Muscle layer of colon (tissue), 2 donors: Measurements from ENCODE around the gene MAST2.

Experiments
- H3K27ac ChIP-seq: one replicate; pipeline ENCODE4 v1.7.0; 2013; ENCODE audit warnings: low read depth, mild to moderate bottlenecking, low read length, moderate library complexity
- H3K27me3 ChIP-seq, 2 donors: one replicate each; pipeline ENCODE4 v1.7.0; 2013; ENCODE audit warnings: low read length in 2 of 2, mild to moderate bottlenecking in 2 of 2; ENCODE audit not compliant: insufficient read depth in 2 of 2, control insufficient read depth in 1 of 2
- H3K36me3 ChIP-seq: one replicate; pipeline ENCODE4 v1.7.0; 2013; ENCODE audit warnings: mild to moderate bottlenecking, low read length; ENCODE audit not compliant: insufficient read depth
- H3K4me1 ChIP-seq: one replicate; pipeline ENCODE4 v1.7.0; 2013; ENCODE audit warnings: mild to moderate bottlenecking, low read length; ENCODE audit not compliant: insufficient read depth
- H3K4me3 ChIP-seq, 2 donors: one replicate each; pipeline ENCODE4 v1.7.0; 2013; ENCODE audit warnings: low read length in 2 of 2, low read depth in 1 of 2, mild to moderate bottlenecking in 1 of 2, moderate library complexity in 1 of 2
- H3K9ac ChIP-seq: one replicate; pipeline ENCODE4 v1.7.0; 2013; ENCODE audit warnings: low read length
- H3K9me3 ChIP-seq: one replicate; pipeline ENCODE4 v1.7.0; 2013; ENCODE audit warnings: mild to moderate bottlenecking, low read length
- donor health status: abdominal sarcoma.
- donor health status: Adenocarcinoma of cecum.

MAST2 gene

GRCh38 chr1:45999507-45999906 lies 196.1 kb downstream of the MAST2 start:
- Histone ChIP-seq H3K4me1 (no peaks in the 10 kb centered on the region), H3K36me3 (no peaks in the 10 kb centered on the region), H3K4me3 (no peak overlapping the region), H3K27ac (no peak overlapping the region), H3K27me3 (no peaks in the 10 kb centered on the region), H3K9me3 (no peaks in the 10 kb centered on the region), H3K9ac (no peak overlapping the region)

- Histone ChIP-seq H3K27ac (no peak overlapping the region), H3K4me3 (no peak overlapping the region), H3K9ac (no peak overlapping the region), H3K36me3 (no peaks in the 10 kb centered on the region), H3K4me1 (peaks cover 12% of the 10 kb centered on the region), H3K9me3 (no peaks in the 10 kb centered on the region), H3K27me3 (no peaks in the 10 kb centered on the region)
These were observed 197.8 kb downstream of the MAST2 start for GRCh38 chr1:46001081-46001785.

- H3K4me3 ChIP-seq = no peak overlapping the region
- H3K36me3 ChIP-seq = peaks cover 12% of the 10 kb centered on the region
- no peak overlapping the region for H3K27ac ChIP-seq
- peaks cover 17% of the 10 kb centered on the region for H3K4me1 ChIP-seq
- no peaks in the 10 kb centered on the region for H3K9me3 ChIP-seq
- H3K9ac ChIP-seq = no peak overlapping the region
- H3K27me3 ChIP-seq = no peaks in the 10 kb centered on the region
These were observed 199.2 kb downstream of the MAST2 start for GRCh38 chr1:46002551-46003150.

GRCh38 chr1:46003315-46003714 lies 199.9 kb downstream of the MAST2 start:
- H3K9me3 ChIP-seq = no peaks in the 10 kb centered on the region
- H3K4me1 ChIP-seq = peaks cover 17% of the 10 kb centered on the region
- H3K9ac ChIP-seq = no peak overlapping the region
- H3K27ac ChIP-seq = no peak overlapping the region
- no peak overlapping the region for H3K4me3 ChIP-seq
- no peaks in the 10 kb centered on the region for H3K27me3 ChIP-seq
- peaks cover 18% of the 10 kb centered on the region for H3K36me3 ChIP-seq

DNA sequence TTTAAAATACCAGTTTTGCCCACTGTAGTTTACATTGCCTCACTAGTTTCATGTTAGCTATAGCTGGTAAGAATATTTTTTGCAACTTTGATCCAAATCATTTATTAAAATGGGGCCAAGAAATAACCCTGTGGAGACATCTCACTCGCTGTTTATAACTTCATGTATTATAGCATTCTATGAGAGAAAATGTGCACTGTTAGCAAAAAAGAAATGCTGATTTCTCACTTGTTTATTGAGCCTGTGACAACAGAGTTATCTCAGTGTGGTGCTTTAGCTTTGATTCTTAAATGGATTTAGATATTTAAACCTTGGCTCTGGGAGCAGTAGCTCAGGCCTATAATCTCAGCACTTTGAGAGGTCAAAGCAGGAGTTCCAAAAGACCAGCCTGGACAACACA lies 201.1 kb downstream of the MAST2 start:
- peaks cover 17% of the 10 kb centered on the region for H3K4me1 ChIP-seq
- H3K4me3 ChIP-seq = no peak overlapping the region
- no peak overlapping the region for H3K9ac ChIP-seq
- H3K36me3 ChIP-seq = peaks cover 29% of the 10 kb centered on the region
- no peak overlapping the region for H3K27ac ChIP-seq
- H3K27me3 ChIP-seq = no peaks in the 10 kb centered on the region
- no peaks in the 10 kb centered on the region for H3K9me3 ChIP-seq

GRCh38 chr1:46005594-46005993 lies 202.2 kb downstream of the MAST2 start:
- Histone ChIP-seq H3K4me3 (no peak overlapping the region), H3K9ac (no peak overlapping the region), H3K27ac (no peak overlapping the region), H3K4me1 (peaks cover 17% of the 10 kb centered on the region), H3K36me3 (peaks cover 40% of the 10 kb centered on the region), H3K27me3 (no peaks in the 10 kb centered on the region), H3K9me3 (no peaks in the 10 kb centered on the region)

GRCh38 chr1:46008585-46008984 lies 205.2 kb downstream of the MAST2 start:
- Histone ChIP-seq H3K4me1 (peaks cover 17% of the 10 kb centered on the region), H3K9me3 (no peaks in the 10 kb centered on the region), H3K9ac (no peak overlapping the region), H3K27ac (no peak overlapping the region), H3K27me3 (no peaks in the 10 kb centered on the region), H3K4me3 (no peak overlapping the region), H3K36me3 (peaks cover 52% of the 10 kb centered on the region)

DNA sequence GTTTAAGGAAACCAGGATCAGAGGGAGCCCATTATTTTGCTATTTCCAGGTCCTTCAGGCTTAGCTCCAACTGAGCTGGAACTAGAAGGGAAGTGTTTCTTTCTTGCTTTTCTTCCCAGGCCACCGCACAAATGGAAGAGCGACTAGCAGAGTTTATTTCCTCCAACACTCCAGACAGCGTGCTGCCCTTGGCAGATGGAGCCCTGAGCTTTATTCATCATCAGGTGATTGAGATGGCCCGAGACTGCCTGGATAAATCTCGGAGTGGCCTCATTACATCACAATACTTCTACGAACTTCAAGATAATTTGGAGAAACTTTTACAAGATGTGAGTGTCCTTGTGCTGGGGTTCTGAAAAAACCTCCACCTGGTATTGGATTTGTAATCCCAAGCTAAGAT lies 207.2 kb downstream of the MAST2 start:
- no peaks in the 10 kb centered on the region for H3K27me3 ChIP-seq
- H3K4me3 ChIP-seq = no peak overlapping the region
- H3K9me3 ChIP-seq = no peaks in the 10 kb centered on the region
- no peak overlapping the region for H3K27ac ChIP-seq
- H3K9ac ChIP-seq = no peak overlapping the region
- H3K36me3 ChIP-seq = peaks cover 52% of the 10 kb centered on the region
- peaks cover 12% of the 10 kb centered on the region for H3K4me1 ChIP-seq

GRCh38 chr1:46011121-46011695 lies 207.8 kb downstream of the MAST2 start:
- Histone ChIP-seq H3K4me1 (peaks cover 6% of the 10 kb centered on the region), H3K4me3 (no peak overlapping the region), H3K36me3 (peaks cover 52% of the 10 kb centered on the region), H3K9me3 (no peaks in the 10 kb centered on the region), H3K9ac (no peak overlapping the region), H3K27ac (no peak overlapping the region), H3K27me3 (no peaks in the 10 kb centered on the region)

- no peak overlapping the region for H3K9ac ChIP-seq
These were observed 208.8 kb downstream of the MAST2 start for GRCh38 chr1:46012236-46012635.

DNA sequence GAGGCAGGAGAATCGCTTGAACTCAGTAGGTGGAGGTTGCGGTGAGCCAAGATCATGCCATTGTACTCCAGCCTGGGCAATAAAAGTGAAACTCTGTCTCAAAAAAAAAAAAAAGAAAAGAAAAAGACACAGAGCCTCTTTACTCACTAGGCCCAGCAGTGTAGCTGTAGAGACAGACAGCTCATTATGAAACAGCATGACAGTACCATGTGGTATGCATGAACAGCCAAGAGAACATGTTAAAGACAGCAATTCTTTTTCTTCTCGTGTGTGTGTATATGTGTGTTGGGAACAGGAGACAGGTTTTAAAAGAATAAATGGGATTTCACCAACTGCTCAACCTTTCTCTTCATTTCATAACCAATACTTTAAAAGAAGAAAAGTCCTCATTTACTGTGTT lies 210.2 kb downstream of the MAST2 start:
- Histone ChIP-seq H3K27ac (no peak overlapping the region), H3K36me3 (peaks cover 31% of the 10 kb centered on the region), H3K4me3 (no peak overlapping the region), H3K9ac (no peak overlapping the region), H3K9me3 (no peaks in the 10 kb centered on the region), H3K4me1 (no peaks in the 10 kb centered on the region), H3K27me3 (no peaks in the 10 kb centered on the region)

More at GRCh38 chr1:46012236-46012635, 208.8 kb downstream of the MAST2 start:
- Histone ChIP-seq H3K4me3 (no peak overlapping the region), H3K4me1 (no peaks in the 10 kb centered on the region), H3K27me3 (no peaks in the 10 kb centered on the region), H3K9me3 (no peaks in the 10 kb centered on the region), H3K27ac (no peak overlapping the region), H3K36me3 (peaks cover 44% of the 10 kb centered on the region)
